Osteoblast (primary cell): ENCODE measurements around the gene SDR42E2. TPM values are rescaled to one million over a fixed set of nuclear protein-coding genes. Genes with fewer than 3 reads are reported as not detected.
A peak's percentile ranks its signal among the peaks of the same experiment; 100 is the strongest.

Source experiments
- DNase-seq: peaks from one replicate; pipeline ENCODE4 v3.0.0; 2011; ENCODE audit warnings: low spot score, mixed read lengths; ENCODE audit not compliant: insufficient read length; ENCODE audit errors: missing footprints
- H2AFZ ChIP-seq: 2 replicates; pipeline ENCODE4 v1.6.0; 2011; ENCODE audit warnings: mild to moderate bottlenecking, low read length
- H3K27ac ChIP-seq: 2 replicates; pipeline ENCODE4 v1.5.1; 2011; ENCODE audit warnings: mild to moderate bottlenecking, low read depth, low read length, moderate library complexity
- H3K27me3 ChIP-seq: 2 replicates; pipeline ENCODE4 v1.6.0; 2012; ENCODE audit warnings: mild to moderate bottlenecking, control low read depth, inconsistent platforms, low read length, moderate library complexity; ENCODE audit not compliant: insufficient read depth
- H3K36me3 ChIP-seq: 2 replicates; pipeline ENCODE4 v1.5.1; 2011; ENCODE audit warnings: mild to moderate bottlenecking, low read length, control low read depth, moderate library complexity; ENCODE audit not compliant: insufficient read depth
- H3K4me1 ChIP-seq: 2 replicates; pipeline ENCODE4 v1.5.1; 2011; ENCODE audit warnings: mild to moderate bottlenecking, low read length, control low read depth, moderate library complexity; ENCODE audit not compliant: insufficient read depth
- H3K4me2 ChIP-seq: 2 replicates; pipeline ENCODE4 v1.6.0; 2011; ENCODE audit warnings: mild to moderate bottlenecking, low read length; ENCODE audit not compliant: insufficient read depth
- H3K4me3 ChIP-seq: fragments of 200-600 bp; sonication (generic); 3 replicates; pipeline ENCODE4 v1.5.1; 2012; ENCODE audit warnings: mild to moderate bottlenecking, low read length, inconsistent platforms; ENCODE audit not compliant: insufficient read depth
- H3K79me2 ChIP-seq: 2 replicates; pipeline ENCODE4 v1.6.0; 2012; ENCODE audit warnings: mild to moderate bottlenecking, low read length, control low read depth, inconsistent platforms; ENCODE audit not compliant: insufficient read depth
- H3K9me3 ChIP-seq: 2 replicates; pipeline ENCODE4 v1.5.1; 2011; ENCODE audit warnings: low read depth, low read length, control low read depth
- H4K20me1 ChIP-seq: 2 replicates; pipeline ENCODE4 v1.6.0; 2012; ENCODE audit warnings: mild to moderate bottlenecking, low read length, control low read depth; ENCODE audit not compliant: insufficient read depth
- total RNA-seq: library from RNA; depleted of rRNA; stranded (reverse); fragments of >200 nt; gene quantifications from 2 replicates; pipeline ENCODE4 v1.2.3, GENCODE V29; 2012
- TF ChIP-seq, protein P1 (sequence below): IDR thresholded peaks from 2 replicates; pipeline ENCODE4 v1.5.1; 2011; ENCODE audit warnings: mild to moderate bottlenecking, low read depth, low read length, moderate library complexity; ENCODE audit errors: extremely low read depth

Gene SDR42E2
- total RNA-seq, 1 donor = not detected

DNA sequence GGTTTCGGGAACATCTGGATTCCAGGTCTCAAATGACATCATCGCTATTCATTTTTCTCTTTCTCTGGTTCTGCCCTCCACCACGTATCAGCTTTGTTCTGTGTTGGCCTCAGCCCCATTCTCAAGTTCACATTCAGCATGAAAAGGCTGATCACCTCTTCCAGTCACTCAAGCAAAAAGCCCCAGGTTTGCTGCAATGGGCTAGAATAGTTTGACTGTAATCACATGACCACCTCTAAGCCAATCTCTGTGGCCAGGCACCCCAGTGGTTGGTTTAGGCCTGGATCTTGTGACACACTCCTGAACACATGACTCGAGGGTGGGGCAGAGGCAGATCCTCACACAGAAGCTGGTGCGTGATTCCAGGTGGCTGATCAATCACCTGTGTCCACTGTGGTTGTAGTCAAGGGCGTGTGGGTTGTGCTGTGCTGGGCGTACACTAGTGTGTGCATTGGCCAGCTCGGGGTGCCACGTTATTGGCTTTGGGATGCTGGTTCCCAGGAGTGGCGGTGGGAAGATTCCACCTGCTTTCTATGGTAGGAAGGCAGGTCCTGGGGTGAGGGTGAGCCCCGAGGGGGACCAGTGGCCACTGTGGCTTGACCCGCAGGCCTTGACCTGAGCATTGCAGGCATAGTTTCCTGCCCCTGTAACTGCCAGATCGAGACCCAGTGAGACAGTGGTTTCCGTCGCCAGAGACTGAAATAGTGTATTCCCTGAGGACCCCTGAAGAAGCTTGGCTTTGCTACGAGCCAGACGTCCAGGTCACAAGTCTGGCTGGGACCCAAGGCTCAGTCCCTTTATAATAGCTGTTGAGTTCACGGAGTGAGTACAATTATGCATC is 55.8 kb downstream of the SDR42E2 start:
- Histone ChIP-seq H4K20me1 (peaks cover 52% of the 10 kb centered on the region), H3K79me2 (peaks cover 40% of the 10 kb centered on the region)

DNA sequence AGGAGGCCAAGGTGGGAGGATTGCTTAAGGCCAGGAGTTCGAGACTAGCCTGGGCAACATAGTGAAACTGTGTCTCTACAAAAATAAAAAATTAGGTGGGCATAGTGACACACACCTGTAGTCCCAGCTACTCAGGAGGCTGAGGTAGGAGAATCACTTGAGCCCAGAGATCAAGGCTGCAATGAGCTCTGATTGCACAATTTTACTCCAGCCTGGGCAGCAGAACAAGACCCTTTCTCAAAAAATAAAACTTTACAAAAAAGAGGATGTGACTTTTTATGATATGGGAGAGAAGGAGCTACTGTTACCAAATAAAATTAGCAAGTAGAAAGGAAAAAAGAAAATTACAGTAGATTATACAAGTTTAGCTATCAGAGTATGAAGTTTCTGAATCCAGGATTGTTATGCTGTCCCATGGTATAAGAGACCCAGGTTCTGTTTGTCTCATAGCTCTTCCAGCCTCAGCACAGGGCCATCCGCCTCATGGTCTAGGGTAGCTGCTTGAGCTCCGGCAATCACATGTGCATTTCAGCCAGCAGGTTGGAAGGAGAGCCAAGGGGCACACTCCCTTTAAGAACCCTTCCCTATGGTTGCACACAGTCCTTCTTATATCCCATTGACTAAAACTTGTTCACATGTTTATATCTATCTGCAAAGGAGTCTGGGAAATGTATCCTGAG is 57.2 kb downstream of the SDR42E2 start:
- H3K9me3 ChIP-seq = no peaks in the 10 kb centered on the region
- no peaks in the 10 kb centered on the region for H3K27me3 ChIP-seq
- DNase-seq = no peak
- TF ChIP-seq, protein P1, sequence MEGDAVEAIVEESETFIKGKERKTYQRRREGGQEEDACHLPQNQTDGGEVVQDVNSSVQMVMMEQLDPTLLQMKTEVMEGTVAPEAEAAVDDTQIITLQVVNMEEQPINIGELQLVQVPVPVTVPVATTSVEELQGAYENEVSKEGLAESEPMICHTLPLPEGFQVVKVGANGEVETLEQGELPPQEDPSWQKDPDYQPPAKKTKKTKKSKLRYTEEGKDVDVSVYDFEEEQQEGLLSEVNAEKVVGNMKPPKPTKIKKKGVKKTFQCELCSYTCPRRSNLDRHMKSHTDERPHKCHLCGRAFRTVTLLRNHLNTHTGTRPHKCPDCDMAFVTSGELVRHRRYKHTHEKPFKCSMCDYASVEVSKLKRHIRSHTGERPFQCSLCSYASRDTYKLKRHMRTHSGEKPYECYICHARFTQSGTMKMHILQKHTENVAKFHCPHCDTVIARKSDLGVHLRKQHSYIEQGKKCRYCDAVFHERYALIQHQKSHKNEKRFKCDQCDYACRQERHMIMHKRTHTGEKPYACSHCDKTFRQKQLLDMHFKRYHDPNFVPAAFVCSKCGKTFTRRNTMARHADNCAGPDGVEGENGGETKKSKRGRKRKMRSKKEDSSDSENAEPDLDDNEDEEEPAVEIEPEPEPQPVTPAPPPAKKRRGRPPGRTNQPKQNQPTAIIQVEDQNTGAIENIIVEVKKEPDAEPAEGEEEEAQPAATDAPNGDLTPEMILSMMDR = no peak
- H3K4me3 ChIP-seq = no peak overlapping the region
- no peak overlapping the region for H3K27ac ChIP-seq
- H3K79me2 ChIP-seq = peaks cover 39% of the 10 kb centered on the region
- H4K20me1 ChIP-seq = peaks cover 39% of the 10 kb centered on the region
- peaks cover 3% of the 10 kb centered on the region for H3K36me3 ChIP-seq
- H3K4me1 ChIP-seq = peaks cover 19% of the 10 kb centered on the region
- no peak overlapping the region for H2AFZ ChIP-seq
- no peak overlapping the region for H3K4me2 ChIP-seq

More for the DNA sequence above, 55.8 kb downstream of the SDR42E2 start:
- DNase-seq = peak; percentile 60
- Histone ChIP-seq H3K27ac (no peak overlapping the region), H2AFZ (no peak overlapping the region), H3K4me2 (no peak overlapping the region), H3K36me3 (peaks cover 3% of the 10 kb centered on the region), H3K9me3 (no peaks in the 10 kb centered on the region), H3K4me3 (no peak overlapping the region), H3K4me1 (peaks cover 19% of the 10 kb centered on the region), H3K27me3 (no peaks in the 10 kb centered on the region)
- TF ChIP-seq, protein P1 = no peak

DNA sequence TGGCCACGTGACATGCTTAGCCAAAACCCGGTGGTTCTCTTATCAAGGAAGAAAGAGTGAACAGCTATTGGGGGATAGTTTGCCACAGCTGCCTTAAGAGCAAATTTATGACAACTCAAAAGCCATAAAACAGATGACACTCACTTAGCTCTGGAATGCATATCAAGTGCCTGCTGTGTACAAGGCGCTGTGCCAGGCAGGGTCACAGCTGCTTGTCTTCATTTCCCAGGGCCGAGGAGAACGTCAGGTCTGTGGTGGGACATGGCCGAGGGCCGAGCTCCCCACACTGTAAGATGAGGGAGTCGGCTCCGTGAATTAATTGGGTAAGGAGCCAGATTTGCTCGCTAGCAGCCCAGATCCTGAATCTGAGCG is 57.7 kb downstream of the SDR42E2 start:
- TF ChIP-seq, protein P1 = no peak
- Histone ChIP-seq H3K9me3 (no peaks in the 10 kb centered on the region), H3K27ac (peak overlapping the region; percentile 20), H3K36me3 (peaks cover 3% of the 10 kb centered on the region), H3K79me2 (peaks cover 44% of the 10 kb centered on the region), H3K4me2 (no peak overlapping the region), H3K4me1 (peaks cover 19% of the 10 kb centered on the region), H2AFZ (no peak overlapping the region), H4K20me1 (peaks cover 34% of the 10 kb centered on the region), H3K27me3 (no peaks in the 10 kb centered on the region), H3K4me3 (no peak overlapping the region)
- no peak for DNase-seq

DNA sequence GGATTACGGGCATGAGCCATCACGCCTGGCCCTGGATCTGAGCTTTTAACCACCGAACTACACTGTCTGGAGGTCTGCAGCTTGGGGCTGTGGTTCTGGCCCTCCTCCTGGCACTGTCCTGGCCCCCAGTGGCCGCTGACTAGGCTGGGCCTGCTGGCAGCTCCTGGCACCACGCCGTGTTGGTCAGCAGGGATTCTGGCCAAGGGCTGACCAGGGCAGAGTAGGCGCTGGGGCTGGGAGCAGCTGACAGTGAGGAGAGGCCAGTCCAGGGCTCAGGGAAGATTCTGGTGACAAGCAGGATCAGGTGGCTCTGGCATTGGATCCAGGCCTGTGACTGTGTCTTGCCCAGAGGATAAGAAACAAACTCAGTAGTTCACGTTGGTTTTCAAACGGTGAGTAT is 58.4 kb downstream of the SDR42E2 start:
- Histone ChIP-seq H3K27me3 (no peaks in the 10 kb centered on the region), H2AFZ (peak overlapping the region; percentile 68), H3K27ac (peak overlapping the region; percentile 49), H3K9me3 (no peaks in the 10 kb centered on the region), H3K36me3 (peaks cover 3% of the 10 kb centered on the region), H3K4me2 (peak overlapping the region; percentile 16), H3K79me2 (peaks cover 50% of the 10 kb centered on the region), H3K4me1 (peaks cover 19% of the 10 kb centered on the region), H3K4me3 (no peak overlapping the region), H4K20me1 (peaks cover 32% of the 10 kb centered on the region)
- TF ChIP-seq, protein P1 = no peak
- peak; percentile 91 for DNase-seq
